Measurements from ENCODE around the gene GMDS.

Gene GMDS

DNA sequence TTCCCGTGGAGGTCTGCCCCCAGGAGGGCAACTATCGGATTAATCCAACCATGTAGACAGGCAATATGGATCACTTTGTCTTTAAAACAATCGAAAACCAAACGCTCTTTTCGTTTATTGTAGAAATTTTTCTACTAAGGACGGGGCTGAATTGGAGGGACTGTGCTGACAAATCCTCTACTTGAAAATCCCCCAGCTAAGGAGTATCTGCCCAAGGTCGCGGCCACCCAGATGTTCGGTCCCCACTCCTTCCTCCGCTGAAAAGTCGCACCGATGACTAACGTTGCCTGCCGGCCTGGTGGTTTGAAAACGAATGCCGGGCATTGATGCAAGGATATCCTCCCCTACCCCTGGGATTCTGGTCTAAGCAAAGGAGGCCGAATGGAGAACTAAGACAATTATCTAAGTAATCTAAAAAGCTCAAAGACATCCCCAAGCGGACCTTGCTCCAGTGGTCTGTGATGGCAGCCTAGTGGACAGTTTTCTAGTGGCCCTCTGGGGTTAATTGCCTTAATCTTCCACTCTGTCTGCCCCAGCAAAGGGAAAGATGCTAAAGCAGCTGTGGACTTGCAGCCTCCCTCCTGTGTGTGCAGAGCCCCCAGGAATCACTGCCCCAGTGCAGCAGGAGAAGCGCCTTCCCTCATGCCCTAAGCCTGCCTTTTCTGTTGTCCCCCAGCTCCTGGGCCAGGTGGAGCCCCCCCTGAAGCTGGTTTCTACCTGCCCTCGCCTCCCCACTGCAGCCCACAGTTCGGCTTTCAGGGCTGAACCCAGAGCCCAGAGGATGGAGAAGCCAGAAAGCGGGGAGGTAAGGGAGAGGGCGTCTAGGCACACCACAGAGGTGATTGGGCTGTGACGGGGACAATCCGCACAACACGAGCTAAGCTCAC, 639.3 kb downstream of the GMDS start:
- no peak for TF ChIP-seq CTCF (conservative IDR thresholded peaks at IDR 0.05; ENCODE audit: low read depth, low read length)
- Histone ChIP-seq H3K27ac (no peak overlapping the region), H3K27me3 (ENCODE audit: insufficient read depth, low read depth) (peaks cover 18% of the 10 kb centered on the region), H2AFZ (ENCODE audit: low read depth) (no peak overlapping the region), H3K4me3 (IDR thresholded peaks at IDR 0.05; ENCODE audit: insufficient read depth, low read depth, low read length) (no peak overlapping the region), H4K20me1 (ENCODE audit: insufficient read depth) (no peaks in the 10 kb centered on the region), H3K4me2 (no peak overlapping the region), H3K79me2 (ENCODE audit: insufficient read depth, low read depth) (no peaks in the 10 kb centered on the region), H3K36me3 (ENCODE audit: insufficient read depth) (no peaks in the 10 kb centered on the region), H3K4me1 (ENCODE audit: low read depth, poor library complexity, severe bottlenecking) (peaks cover 3% of the 10 kb centered on the region), H3K9ac (no peak overlapping the region)

GRCh38 chr6:1605004-1605892, 640.2 kb downstream of the GMDS start:
- no peak overlapping the region for H3K4me2 ChIP-seq
- H3K27me3 ChIP-seq (ENCODE audit: insufficient read depth, low read depth) = peaks cover 18% of the 10 kb centered on the region
- peaks cover 3% of the 10 kb centered on the region for H3K4me1 ChIP-seq (ENCODE audit: low read depth, poor library complexity, severe bottlenecking)
- no peaks in the 10 kb centered on the region for H3K79me2 ChIP-seq (ENCODE audit: insufficient read depth, low read depth)
- no peak overlapping the region; the same call in 1 of the 2 replicates for H2AFZ ChIP-seq (ENCODE audit: low read depth)
- H3K9ac ChIP-seq = no peak overlapping the region
- H3K27ac ChIP-seq = no peak overlapping the region
- TF ChIP-seq CTCF (conservative IDR thresholded peaks at IDR 0.05; ENCODE audit: low read depth, low read length) = no peak
- H4K20me1 ChIP-seq (ENCODE audit: insufficient read depth) = no peaks in the 10 kb centered on the region
- H3K36me3 ChIP-seq (ENCODE audit: insufficient read depth) = no peaks in the 10 kb centered on the region
- H3K4me3 ChIP-seq (IDR thresholded peaks at IDR 0.05; ENCODE audit: insufficient read depth, low read depth, low read length) = no peak overlapping the region

- Histone ChIP-seq H3K4me3 (IDR thresholded peaks at IDR 0.05; ENCODE audit: insufficient read depth, low read depth, low read length) (no peak overlapping the region), H3K79me2 (ENCODE audit: insufficient read depth, low read depth) (no peaks in the 10 kb centered on the region), H2AFZ (ENCODE audit: low read depth) (peak overlapping the region; percentile 41; the same call in 1 of the 2 replicates), H3K9ac (no peak overlapping the region), H3K4me2 (peak overlapping the region; percentile 63; the same call in 1 of the 2 replicates), H3K27ac (no peak overlapping the region), H4K20me1 (ENCODE audit: insufficient read depth) (no peaks in the 10 kb centered on the region), H3K4me1 (ENCODE audit: low read depth, poor library complexity, severe bottlenecking) (peaks cover 3% of the 10 kb centered on the region), H3K36me3 (ENCODE audit: insufficient read depth) (no peaks in the 10 kb centered on the region), H3K27me3 (ENCODE audit: insufficient read depth, low read depth) (peaks cover 18% of the 10 kb centered on the region)
- TF ChIP-seq CTCF (conservative IDR thresholded peaks at IDR 0.05; ENCODE audit: low read depth, low read length) = peak; percentile 77
Measured at GRCh38 chr6:1604158-1605003, 641.0 kb downstream of the GMDS start.

DNA sequence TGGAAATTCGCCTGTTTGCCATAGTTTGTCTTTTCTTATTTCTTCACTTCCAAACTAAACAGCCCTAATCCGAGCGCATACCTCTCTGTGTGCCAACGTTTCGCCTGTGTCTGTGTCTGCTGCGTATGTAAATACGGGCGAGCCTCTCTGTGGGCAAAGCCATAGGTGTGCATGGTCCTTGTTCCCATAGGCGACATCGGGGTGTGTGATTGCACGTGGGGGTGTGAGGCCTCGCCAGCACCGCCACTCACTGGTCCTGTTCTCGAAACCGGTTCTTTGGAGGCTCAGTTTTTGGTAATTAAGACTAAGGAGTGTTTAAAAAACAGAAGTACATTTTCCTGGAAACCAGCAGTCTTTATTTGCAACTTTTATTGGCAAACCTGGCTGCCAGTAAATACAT, 641.7 kb downstream of the GMDS start:
- Histone ChIP-seq H3K9ac (no peak overlapping the region), H3K27ac (no peak overlapping the region), H3K4me2 (no peak overlapping the region; the same call in 1 of the 2 replicates), H3K4me3 (IDR thresholded peaks at IDR 0.05; ENCODE audit: insufficient read depth, low read depth, low read length) (no peak overlapping the region), H3K36me3 (ENCODE audit: insufficient read depth) (no peaks in the 10 kb centered on the region), H3K79me2 (ENCODE audit: insufficient read depth, low read depth) (no peaks in the 10 kb centered on the region), H2AFZ (ENCODE audit: low read depth) (peak overlapping the region; percentile 41; the same call in 1 of the 2 replicates), H4K20me1 (ENCODE audit: insufficient read depth) (no peaks in the 10 kb centered on the region), H3K4me1 (ENCODE audit: low read depth, poor library complexity, severe bottlenecking) (peaks cover 3% of the 10 kb centered on the region), H3K27me3 (ENCODE audit: insufficient read depth, low read depth) (peaks cover 18% of the 10 kb centered on the region)
- no peak for TF ChIP-seq CTCF (conservative IDR thresholded peaks at IDR 0.05; ENCODE audit: low read depth, low read length)

Measured in KMS-11 (cell line).